HL-60 (cell line): ENCODE data around the gene CCDC197.

Source experiments
- DNase-seq, 2 experiments: peaks; one replicate each; pipeline ENCODE4 v3.0.0-alpha.2; 2010 to 2020; ENCODE audit warnings: low read depth in 1 of 2, low spot score in 1 of 2
- H3K27ac ChIP-seq: fragments of 250-450 bp; sonication (Bioruptor Pico); replicated peaks from 2 replicates; pipeline ENCODE4 v1.5.1; 2020; ENCODE audit warnings: mild to moderate bottlenecking, moderate library complexity
- H3K27me3 ChIP-seq: fragments of 250-450 bp; sonication (Bioruptor Pico); 2 replicates; pipeline ENCODE4 v1.5.1; 2021; ENCODE audit warnings: mild to moderate bottlenecking, moderate library complexity; ENCODE audit not compliant: insufficient read depth, poor library complexity, severe bottlenecking
- H3K4me3 ChIP-seq: replicated peaks from 2 replicates; pipeline ENCODE4 v1.5.1; 2011; ENCODE audit warnings: mild to moderate bottlenecking, control low read depth, low read length; ENCODE audit not compliant: insufficient read depth
- GABPA ChIP-seq: IDR thresholded peaks from 2 replicates; pipeline ENCODE4 v1.6.1; 2012; ENCODE audit warnings: low read depth
- POLR2AphosphoS5 ChIP-seq: IDR thresholded peaks from 2 replicates; pipeline ENCODE4 v1.6.1; 2012; ENCODE audit warnings: low read depth
- SPI1 ChIP-seq: IDR thresholded peaks from 2 replicates; pipeline ENCODE4 v1.6.1; 2012; ENCODE audit warnings: low read depth, mild to moderate bottlenecking, borderline replicate concordance
- TF ChIP-seq, protein P1 (sequence below): IDR thresholded peaks from one replicate; pipeline ENCODE4 v1.5.1; 2011; ENCODE audit warnings: low read length, control low read depth, inconsistent platforms; ENCODE audit not compliant: insufficient read depth
- TF ChIP-seq, protein P2 (sequence below): IDR thresholded peaks from 2 replicates; pipeline ENCODE4 v1.6.1; 2012; ENCODE audit warnings: low read depth; ENCODE audit not compliant: insufficient replicate concordance

CCDC197 gene

DNA sequence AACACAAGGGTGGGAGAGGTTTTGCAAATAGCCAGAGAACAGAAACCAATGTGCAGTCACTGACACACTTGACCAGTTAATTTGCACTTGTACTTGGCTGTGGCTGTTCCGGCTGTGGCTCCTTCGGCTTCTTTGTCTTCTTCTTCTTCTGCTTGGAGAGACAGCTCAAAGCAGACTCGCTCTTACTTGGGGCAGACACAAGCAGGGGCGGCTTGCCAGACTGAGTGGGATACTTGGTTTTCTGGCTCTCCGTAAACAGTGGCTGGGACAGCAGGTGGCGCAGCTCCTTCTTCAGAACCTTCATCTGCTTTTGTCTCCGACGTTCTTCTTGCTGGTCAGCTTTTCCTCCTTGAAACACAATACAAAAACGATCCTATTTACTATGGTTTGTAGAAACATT is 54.0 kb downstream of the CCDC197 start:
- TF ChIP-seq, protein P1, sequence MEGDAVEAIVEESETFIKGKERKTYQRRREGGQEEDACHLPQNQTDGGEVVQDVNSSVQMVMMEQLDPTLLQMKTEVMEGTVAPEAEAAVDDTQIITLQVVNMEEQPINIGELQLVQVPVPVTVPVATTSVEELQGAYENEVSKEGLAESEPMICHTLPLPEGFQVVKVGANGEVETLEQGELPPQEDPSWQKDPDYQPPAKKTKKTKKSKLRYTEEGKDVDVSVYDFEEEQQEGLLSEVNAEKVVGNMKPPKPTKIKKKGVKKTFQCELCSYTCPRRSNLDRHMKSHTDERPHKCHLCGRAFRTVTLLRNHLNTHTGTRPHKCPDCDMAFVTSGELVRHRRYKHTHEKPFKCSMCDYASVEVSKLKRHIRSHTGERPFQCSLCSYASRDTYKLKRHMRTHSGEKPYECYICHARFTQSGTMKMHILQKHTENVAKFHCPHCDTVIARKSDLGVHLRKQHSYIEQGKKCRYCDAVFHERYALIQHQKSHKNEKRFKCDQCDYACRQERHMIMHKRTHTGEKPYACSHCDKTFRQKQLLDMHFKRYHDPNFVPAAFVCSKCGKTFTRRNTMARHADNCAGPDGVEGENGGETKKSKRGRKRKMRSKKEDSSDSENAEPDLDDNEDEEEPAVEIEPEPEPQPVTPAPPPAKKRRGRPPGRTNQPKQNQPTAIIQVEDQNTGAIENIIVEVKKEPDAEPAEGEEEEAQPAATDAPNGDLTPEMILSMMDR: no peak
- TF ChIP-seq, protein P2, sequence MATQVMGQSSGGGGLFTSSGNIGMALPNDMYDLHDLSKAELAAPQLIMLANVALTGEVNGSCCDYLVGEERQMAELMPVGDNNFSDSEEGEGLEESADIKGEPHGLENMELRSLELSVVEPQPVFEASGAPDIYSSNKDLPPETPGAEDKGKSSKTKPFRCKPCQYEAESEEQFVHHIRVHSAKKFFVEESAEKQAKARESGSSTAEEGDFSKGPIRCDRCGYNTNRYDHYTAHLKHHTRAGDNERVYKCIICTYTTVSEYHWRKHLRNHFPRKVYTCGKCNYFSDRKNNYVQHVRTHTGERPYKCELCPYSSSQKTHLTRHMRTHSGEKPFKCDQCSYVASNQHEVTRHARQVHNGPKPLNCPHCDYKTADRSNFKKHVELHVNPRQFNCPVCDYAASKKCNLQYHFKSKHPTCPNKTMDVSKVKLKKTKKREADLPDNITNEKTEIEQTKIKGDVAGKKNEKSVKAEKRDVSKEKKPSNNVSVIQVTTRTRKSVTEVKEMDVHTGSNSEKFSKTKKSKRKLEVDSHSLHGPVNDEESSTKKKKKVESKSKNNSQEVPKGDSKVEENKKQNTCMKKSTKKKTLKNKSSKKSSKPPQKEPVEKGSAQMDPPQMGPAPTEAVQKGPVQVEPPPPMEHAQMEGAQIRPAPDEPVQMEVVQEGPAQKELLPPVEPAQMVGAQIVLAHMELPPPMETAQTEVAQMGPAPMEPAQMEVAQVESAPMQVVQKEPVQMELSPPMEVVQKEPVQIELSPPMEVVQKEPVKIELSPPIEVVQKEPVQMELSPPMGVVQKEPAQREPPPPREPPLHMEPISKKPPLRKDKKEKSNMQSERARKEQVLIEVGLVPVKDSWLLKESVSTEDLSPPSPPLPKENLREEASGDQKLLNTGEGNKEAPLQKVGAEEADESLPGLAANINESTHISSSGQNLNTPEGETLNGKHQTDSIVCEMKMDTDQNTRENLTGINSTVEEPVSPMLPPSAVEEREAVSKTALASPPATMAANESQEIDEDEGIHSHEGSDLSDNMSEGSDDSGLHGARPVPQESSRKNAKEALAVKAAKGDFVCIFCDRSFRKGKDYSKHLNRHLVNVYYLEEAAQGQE: no peak
- TF ChIP-seq SPI1: no peak
- TF ChIP-seq GABPA: no peak
- Histone ChIP-seq H3K4me3 (no peak overlapping the region), H3K27me3 (no peaks in the 10 kb centered on the region), H3K27ac (no peak overlapping the region)
- no peak for DNase-seq

DNA sequence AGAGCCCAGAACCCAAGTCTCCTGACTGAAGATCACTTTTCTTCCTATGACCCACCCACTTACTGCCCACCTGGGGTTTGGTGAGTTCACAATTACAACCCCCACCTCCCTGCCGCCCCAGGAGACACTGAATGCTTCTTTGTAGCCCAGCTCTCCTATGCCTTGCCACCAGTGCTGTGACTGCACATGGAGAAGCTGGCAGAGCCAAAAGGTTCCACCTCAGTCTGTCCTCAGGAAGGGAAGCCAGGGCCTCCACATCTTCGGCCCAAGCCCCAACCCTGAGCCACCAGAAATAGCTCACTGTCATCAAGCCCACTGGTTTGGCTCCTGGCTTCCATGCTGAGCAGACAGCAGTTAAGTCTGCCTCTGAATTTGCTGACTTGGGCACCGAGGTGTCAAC is 54.7 kb downstream of the CCDC197 start:
- no peak for DNase-seq
- Histone ChIP-seq H3K4me3 (no peak overlapping the region), H3K27me3 (no peaks in the 10 kb centered on the region), H3K27ac (no peak overlapping the region)
- TF ChIP-seq POLR2AphosphoS5 (no peak), SPI1 (no peak), GABPA (no peak)
- TF ChIP-seq, protein P2: no peak
- TF ChIP-seq, protein P1: no peak

DNA sequence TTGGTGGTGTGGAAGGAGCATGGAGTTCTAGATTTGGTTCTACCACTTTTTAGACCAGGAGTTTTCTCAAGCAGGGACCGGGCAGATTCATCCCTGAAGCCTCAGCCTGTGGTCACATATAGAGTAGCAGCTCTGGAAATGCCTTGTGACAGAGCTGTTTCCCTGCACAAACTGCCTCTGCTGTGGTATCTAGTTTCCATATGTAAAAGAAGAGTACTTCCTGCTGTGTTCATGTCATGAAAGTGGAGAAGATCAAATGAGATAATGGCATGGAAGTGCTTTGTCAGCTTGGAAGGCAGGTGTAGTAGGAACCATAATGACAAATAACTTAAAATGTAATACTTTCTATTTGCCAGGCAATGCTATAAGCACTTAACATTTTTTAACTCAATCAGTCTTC is 55.1 kb downstream of the CCDC197 start:
- H3K27ac ChIP-seq: no peak overlapping the region
- DNase-seq: no peak
- TF ChIP-seq, protein P2: no peak
- no peak for TF ChIP-seq SPI1
- no peak for TF ChIP-seq POLR2AphosphoS5
- no peak for TF ChIP-seq GABPA
- TF ChIP-seq, protein P1: no peak
- H3K4me3 ChIP-seq: no peak overlapping the region
- no peaks in the 10 kb centered on the region for H3K27me3 ChIP-seq
